ENCODE measurements around the gene ADAMTSL2.
A peak's percentile ranks its signal among the peaks of the same experiment; 100 is the strongest.

ADAMTSL2 gene

GRCh38 chr9:133608889-133609288 lies 74.4 kb downstream of the ADAMTSL2 start:
- DNase-seq: no peak

GRCh38 chr9:133609311-133610098 lies 75.0 kb downstream of the ADAMTSL2 start, which contains the start of gene FAM163B:
Gene FAM163B, minus strand, starts transcription at chr9:133609389. Its CDS starts 29,166 bp downstream, at chr9:133580223.
- DNase-seq: peak; percentile 58

- DNase-seq: peak; percentile 75
Observed at GRCh38 chr9:133610845-133611244, 76.3 kb downstream of the ADAMTSL2 start.

GRCh38 chr9:133612051-133612450 lies 77.5 kb downstream of the ADAMTSL2 start:
- DNase-seq: no peak

- no peak for DNase-seq
Observed at GRCh38 chr9:133612816-133613215, 78.3 kb downstream of the ADAMTSL2 start.

GRCh38 chr9:133613432-133613831 lies 78.9 kb downstream of the ADAMTSL2 start:
- DNase-seq: no peak

- no peak for DNase-seq
Observed at GRCh38 chr9:133614056-133614455, 79.6 kb downstream of the ADAMTSL2 start.

- no peak for DNase-seq
Observed at GRCh38 chr9:133614678-133615077, 80.2 kb downstream of the ADAMTSL2 start.

GRCh38 chr9:133615186-133615585 lies 80.7 kb downstream of the ADAMTSL2 start:
- peak; percentile 49 for DNase-seq

- DNase-seq: no peak
Observed at GRCh38 chr9:133615606-133616188, 81.2 kb downstream of the ADAMTSL2 start.

GRCh38 chr9:133616643-133617405 lies 82.3 kb downstream of the ADAMTSL2 start:
- DNase-seq: no peak

- no peak for DNase-seq
Observed at GRCh38 chr9:133618726-133619125, 84.2 kb downstream of the ADAMTSL2 start.

GRCh38 chr9:133619791-133620190 lies 85.3 kb downstream of the ADAMTSL2 start:
- no peak for DNase-seq

- DNase-seq: peak; percentile 55
Observed at GRCh38 chr9:133621725-133622267, 87.3 kb downstream of the ADAMTSL2 start.

GRCh38 chr9:133622555-133622954 lies 88.1 kb downstream of the ADAMTSL2 start:
- no peak for DNase-seq

Measured in NCI-H774 (cell line).